HepG2 (cell line): ENCODE measurements around the gene ACSM6. TPM values are rescaled to one million over a fixed set of nuclear protein-coding genes. Genes with fewer than 3 reads are reported as not detected.

Experiments used
- ATAC-seq: fragments of 200-7000 bp; cut with Tn5 transposase; 3 replicates; pipeline ENCODE4 v1.9.1; 2020; ENCODE audit warnings: mild to moderate bottlenecking, moderate library complexity
- BruUV-seq: library from RNA; stranded (reverse); fragments of 400-500 nt; replicated peaks from 2 replicates; lab custom pipeline; 2021; lab: Mats Ljungman, UMichigan
- CTCF ChIA-PET: fragments of 300-600 bp; formaldehyde crosslinking; extraction: SDS; loops from one replicate; lab custom pipeline; 2021; ENCODE audit warnings: low total read pairs, inconsistent platforms, low intra/inter-chr PET ratio; lab: Yijun Ruan, JAX
- POLR2A ChIA-PET: fragments of 350-600 bp; sonication (Branson Sonifier 250); formaldehyde crosslinking; loops from one replicate; lab custom pipeline; 2020; ENCODE audit warnings: antibody characterized with exemption, inconsistent platforms; lab: Yijun Ruan, JAX
- DNase-seq: peaks from one replicate; pipeline ENCODE4 v3.0.0-alpha.2; 2015; ENCODE audit warnings: low spot score
- FAIRE-seq: peaks from 3 replicates; lab custom pipeline; 2011; peaks lifted over from hg19 to GRCh38; lab: Jason Lieb, UNC
- H2AFZ ChIP-seq: one replicate; pipeline ENCODE4 v1.6.1; 2011; ENCODE audit warnings: low read length, inconsistent platforms
- H3K27ac ChIP-seq: fragments of 300-600 bp; 3 replicates; pipeline ENCODE4 v1.8.0; 2011; ENCODE audit warnings: mixed run types, mild to moderate bottlenecking, mixed read lengths, low read length, inconsistent platforms; ENCODE audit not compliant: insufficient read depth; ENCODE audit errors: extremely low read length
- H3K27me3 ChIP-seq, 2 experiments: fragments of 200-600 bp in 1 of 2; 2 replicates in 1 of 2; 3 replicates in 1 of 2; pipeline versions ENCODE4 v1.6.0 to v1.8.0; 2011; ENCODE audit warnings: low read length in 2 of 2, mild to moderate bottlenecking in 2 of 2, moderate library complexity in 2 of 2, inconsistent platforms in 1 of 2; ENCODE audit not compliant: insufficient read depth in 2 of 2, control insufficient read depth in 1 of 2
- H3K36me3 ChIP-seq, 2 experiments: fragments of 200-600 bp in 1 of 2; replicated peaks in 1 of 2; 2 replicates in 1 of 2; 3 replicates in 1 of 2; pipeline versions ENCODE4 v1.5.1 to v1.8.0; 2011; ENCODE audit warnings: low read length in 2 of 2, inconsistent platforms in 1 of 2; ENCODE audit not compliant: insufficient read depth in 2 of 2, control insufficient read depth in 1 of 2
- H3K4me1 ChIP-seq: 2 replicates; pipeline ENCODE4 v1.5.1; 2012; ENCODE audit warnings: low read length, inconsistent platforms; ENCODE audit not compliant: insufficient read depth
- H3K4me2 ChIP-seq: 2 replicates; pipeline ENCODE4 v1.6.0; 2011; ENCODE audit warnings: low read depth, low read length, inconsistent platforms
- H3K4me3 ChIP-seq, 3 experiments: fragments of 200-600 bp in 1 of 3; sonication (generic), shearing (Covaris generic) in 1 of 3; replicated peaks in 1 of 3; 2 replicates each; pipeline ENCODE4 v1.5.1; 2011 to 2016; ENCODE audit warnings: low read length in 3 of 3, inconsistent platforms in 2 of 3, low read depth in 2 of 3, mild to moderate bottlenecking in 2 of 3, control low read depth in 1 of 3, mixed read lengths in 1 of 3; ENCODE audit not compliant: insufficient read depth in 1 of 3
- H3K79me2 ChIP-seq: one replicate; pipeline ENCODE4 v1.6.1; 2011; ENCODE audit warnings: low read length, inconsistent platforms; ENCODE audit not compliant: insufficient read depth
- H3K9ac ChIP-seq: 2 replicates; pipeline ENCODE4 v1.6.0; 2011; ENCODE audit warnings: mild to moderate bottlenecking, low read depth, low read length, inconsistent platforms; ENCODE audit not compliant: insufficient read depth
- H3K9me3 ChIP-seq: 2 replicates; pipeline ENCODE4 v1.5.1; 2012; ENCODE audit warnings: mild to moderate bottlenecking, low read length
- H4K20me1 ChIP-seq: 2 replicates; pipeline ENCODE4 v1.6.0; 2011; ENCODE audit warnings: inconsistent platforms, mild to moderate bottlenecking, low read length, moderate library complexity; ENCODE audit not compliant: insufficient read depth
- ZNF709 ChIP-seq: sonication (generic); formaldehyde crosslinking; IDR thresholded peaks from 2 replicates; pipeline ENCODE4 v1.5.0; 2020; ENCODE audit warnings: mild to moderate bottlenecking, missing genetic modification reagents
- ZNF770 ChIP-seq: sonication (generic); formaldehyde crosslinking; IDR thresholded peaks from 2 replicates; pipeline ENCODE4 v1.5.0; 2020; ENCODE audit warnings: mild to moderate bottlenecking, missing genetic modification reagents
- WGBS: methylation state at CpG from one replicate; pipeline ENCODE4 v1.1.6; 2017; ENCODE audit warnings: low lambda C conversion rate; 5-methylcytosine and 5-hydroxymethylcytosine counted together
- in situ Hi-C: cut with HindIII; loops from 2 replicates; pipeline ENCODE4 v1.10.0; 2017; ENCODE audit warnings: low pct_unique_long_range_greater_than_20kb; ENCODE audit not compliant: extremely low pct_ligation_motif_present
- intact Hi-C: fragments of 100-400 bp; cut with micrococcal nuclease; formaldehyde crosslinking; loops from one replicate; pipeline ENCODE4 v1.10.0; 2022; ENCODE audit not compliant: unreplicated experiment
- polyA plus RNA-seq, 8 experiments: library from polyadenylated mRNA; depleted of rRNA in 3 of 8; stranded (reverse) in 7 of 8; unstranded in 1 of 8; fragments of >200 nt; fragmentation: Illumina TruSeq in 4 of 8; extraction: Trizol in 4 of 8; gene quantifications; 2 replicates each; pipeline versions ENCODE4 v1.2.1 to v1.2.3, GENCODE V29; 2011 to 2016; ENCODE audit warnings: low read depth in 4 of 8, missing spikeins in 1 of 8, mixed read lengths in 1 of 8; ENCODE audit not compliant: insufficient read depth in 1 of 8
- total RNA-seq, 5 experiments: library from RNA; depleted of rRNA; stranded (reverse); fragments of >200 nt; fragmentation: Illumina TruSeq; extraction: Trizol; gene quantifications; 2 replicates each; pipeline ENCODE4 v1.2.3, GENCODE V29; 2016; ENCODE audit warnings: low read depth in 1 of 5
- TF ChIP-seq, protein P1 (sequence below): sonication (generic); formaldehyde crosslinking; IDR thresholded peaks from 2 replicates; pipeline ENCODE4 v1.4.0; 2020; ENCODE audit warnings: missing genetic modification reagents, mild to moderate bottlenecking, borderline replicate concordance
- TF ChIP-seq, protein P2 (sequence below): sonication (generic); formaldehyde crosslinking; IDR thresholded peaks from 2 replicates; pipeline ENCODE4 v1.8.1; 2023; ENCODE audit warnings: mild to moderate bottlenecking, missing genetic modification reagents

Gene ACSM6
- total and polyA plus RNA-seq, 2 of the 13 experiments (the other 11 are each of a cell fraction or from before 2014, with no cell fraction given): not detected

DNA sequence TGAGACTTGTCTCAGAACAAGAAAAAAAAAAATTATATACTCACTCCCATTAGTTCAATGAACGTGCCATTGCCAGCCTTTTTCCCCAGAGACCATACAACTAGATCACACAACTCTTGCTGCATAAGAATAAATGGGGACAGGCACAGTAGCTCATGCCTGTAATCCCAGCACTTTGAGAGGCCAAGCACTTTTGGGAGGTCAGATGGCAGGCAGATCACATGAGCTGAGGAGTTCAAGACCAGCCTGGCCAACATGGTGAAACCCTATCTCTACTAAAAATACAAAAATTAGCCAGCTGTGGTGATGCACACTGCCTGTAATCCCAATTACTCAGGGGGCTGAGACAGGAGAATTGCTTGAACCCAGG, 83.1 kb downstream of the ACSM6 start:
- no peak overlapping the region for H3K4me3 ChIP-seq
- 0 out of 2 replicates have a peak, but pooled peaks cover 12% of the 10 kb centered on the region for H4K20me1 ChIP-seq
- H3K9me3 ChIP-seq: no peaks in the 10 kb centered on the region
- H3K4me1 ChIP-seq: peaks cover 98% of the 10 kb centered on the region
- in situ Hi-C loops (no loop called here), intact Hi-C loops (no loop called here)
- H3K36me3 ChIP-seq: no peaks in the 10 kb centered on the region; a peak in 1 of 5 replicates
- no peak for ATAC-seq
- FAIRE-seq: no peak
- no TSS peak for BruUV-seq
- H3K27me3 ChIP-seq: no peaks in the 10 kb centered on the region
- CTCF ChIA-PET: no interaction called here
- H3K79me2 ChIP-seq: peaks cover 91% of the 10 kb centered on the region
- TF ChIP-seq ZNF770 (CRISPR knock-in tag): peak; percentile 12; the same call in 1 of the 2 replicates
- TF ChIP-seq ZNF709 (CRISPR knock-in tag): no peak
- H3K9ac ChIP-seq: no peak overlapping the region
- no peak overlapping the region for H2AFZ ChIP-seq
- H3K27ac ChIP-seq: peak overlapping the region; percentile 68
- DNase-seq: no peak
- no peak overlapping the region for H3K4me2 ChIP-seq
- POLR2A ChIA-PET: interaction anchor here (1.1 to 5.9 kb wide), 2 partner anchors 8 to 12 kb away, joined by 3 to 41 read pairs; partner anchors contain the start of gene PDLIM1
- 89% methylated on average over 1 of the region's 1 CpG for WGBS

DNA sequence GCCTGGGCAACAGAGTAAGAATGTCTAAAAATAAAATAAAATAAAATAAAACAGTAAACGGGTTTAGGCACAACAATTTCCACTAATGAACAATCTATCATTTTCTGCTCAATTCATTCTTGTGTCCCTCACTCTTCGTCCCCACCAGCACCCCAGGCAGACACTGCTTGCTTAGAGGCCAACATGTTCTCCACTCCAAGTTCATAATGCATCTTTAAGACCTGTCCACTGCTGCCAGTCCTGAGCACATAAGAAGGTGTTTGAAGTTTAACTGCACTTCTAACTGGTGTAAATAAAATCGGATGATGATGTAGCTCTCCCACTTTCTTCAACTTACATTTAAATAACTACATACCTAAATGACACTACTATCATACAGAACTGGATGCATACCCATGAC, 83.6 kb downstream of the ACSM6 start:
- in situ Hi-C loops (no loop called here), intact Hi-C loops (no loop called here)
- H3K36me3 ChIP-seq: no peaks in the 10 kb centered on the region; a peak in 1 of 5 replicates
- H2AFZ ChIP-seq: no peak overlapping the region
- TF ChIP-seq, protein P1, sequence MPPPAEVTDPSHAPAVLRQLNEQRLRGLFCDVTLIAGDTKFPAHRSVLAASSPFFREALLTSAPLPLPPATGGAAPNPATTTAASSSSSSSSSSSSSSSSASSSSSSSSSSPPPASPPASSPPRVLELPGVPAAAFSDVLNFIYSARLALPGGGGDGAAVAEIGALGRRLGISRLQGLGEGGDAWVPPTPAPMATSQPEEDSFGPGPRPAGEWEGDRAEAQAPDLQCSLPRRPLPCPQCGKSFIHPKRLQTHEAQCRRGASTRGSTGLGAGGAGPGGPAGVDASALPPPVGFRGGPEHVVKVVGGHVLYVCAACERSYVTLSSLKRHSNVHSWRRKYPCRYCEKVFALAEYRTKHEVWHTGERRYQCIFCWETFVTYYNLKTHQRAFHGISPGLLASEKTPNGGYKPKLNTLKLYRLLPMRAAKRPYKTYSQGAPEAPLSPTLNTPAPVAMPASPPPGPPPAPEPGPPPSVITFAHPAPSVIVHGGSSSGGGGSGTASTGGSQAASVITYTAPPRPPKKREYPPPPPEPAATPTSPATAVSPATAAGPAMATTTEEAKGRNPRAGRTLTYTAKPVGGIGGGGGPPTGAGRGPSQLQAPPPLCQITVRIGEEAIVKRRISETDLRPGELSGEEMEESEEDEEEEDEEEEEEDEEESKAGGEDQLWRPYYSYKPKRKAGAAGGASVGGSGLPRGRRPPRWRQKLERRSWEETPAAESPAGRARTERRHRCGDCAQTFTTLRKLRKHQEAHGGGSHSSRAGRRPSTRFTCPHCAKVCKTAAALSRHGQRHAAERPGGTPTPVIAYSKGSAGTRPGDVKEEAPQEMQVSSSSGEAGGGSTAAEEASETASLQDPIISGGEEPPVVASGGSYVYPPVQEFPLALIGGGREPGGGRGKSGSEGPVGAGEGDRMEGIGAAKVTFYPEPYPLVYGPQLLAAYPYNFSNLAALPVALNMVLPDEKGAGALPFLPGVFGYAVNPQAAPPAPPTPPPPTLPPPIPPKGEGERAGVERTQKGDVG (CRISPR knock-in tag): no peak
- TF ChIP-seq, protein P2, sequence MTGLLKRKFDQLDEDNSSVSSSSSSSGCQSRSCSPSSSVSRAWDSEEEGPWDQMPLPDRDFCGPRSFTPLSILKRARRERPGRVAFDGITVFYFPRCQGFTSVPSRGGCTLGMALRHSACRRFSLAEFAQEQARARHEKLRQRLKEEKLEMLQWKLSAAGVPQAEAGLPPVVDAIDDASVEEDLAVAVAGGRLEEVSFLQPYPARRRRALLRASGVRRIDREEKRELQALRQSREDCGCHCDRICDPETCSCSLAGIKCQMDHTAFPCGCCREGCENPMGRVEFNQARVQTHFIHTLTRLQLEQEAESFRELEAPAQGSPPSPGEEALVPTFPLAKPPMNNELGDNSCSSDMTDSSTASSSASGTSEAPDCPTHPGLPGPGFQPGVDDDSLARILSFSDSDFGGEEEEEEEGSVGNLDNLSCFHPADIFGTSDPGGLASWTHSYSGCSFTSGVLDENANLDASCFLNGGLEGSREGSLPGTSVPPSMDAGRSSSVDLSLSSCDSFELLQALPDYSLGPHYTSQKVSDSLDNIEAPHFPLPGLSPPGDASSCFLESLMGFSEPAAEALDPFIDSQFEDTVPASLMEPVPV (CRISPR knock-in tag): 0 out of 2 replicates have a peak, but pooled peaks have one; percentile 8
- peak overlapping the region; percentile 68 for H3K27ac ChIP-seq
- POLR2A ChIA-PET: interaction anchor here (1.1 to 5.9 kb wide), 5 partner anchors 8 to 73 kb away, joined by 3 to 41 read pairs (median 7); partner anchors contain the start of gene PDLIM1
- CTCF ChIA-PET: no interaction called here
- BruUV-seq: no TSS peak
- no peak for ATAC-seq
- H3K9me3 ChIP-seq: no peaks in the 10 kb centered on the region
- 76% methylated on average over 3 of the region's 3 CpGs for WGBS
- DNase-seq: no peak
- no peaks in the 10 kb centered on the region for H3K27me3 ChIP-seq
- H3K79me2 ChIP-seq: peaks cover 92% of the 10 kb centered on the region
- H4K20me1 ChIP-seq: 0 out of 2 replicates have a peak, but pooled peaks cover 12% of the 10 kb centered on the region
- no peak overlapping the region for H3K4me2 ChIP-seq
- FAIRE-seq: no peak
- H3K4me3 ChIP-seq: no peak overlapping the region
- peaks cover 99% of the 10 kb centered on the region for H3K4me1 ChIP-seq
- no peak overlapping the region for H3K9ac ChIP-seq
